HG03460 (cell line): ENCODE results near the gene GJC2.
"Not testable (repeated sequence)": the region's sequence is repeated elsewhere in the genome, so short reads cannot be mapped to it uniquely, and the experiment has no call there.

Experiments used
- ATAC-seq: cut with Tn5 transposase; IDR thresholded peaks from one replicate; pipeline ENCODE4 v1.9.1; 2021; ENCODE audit not compliant: unreplicated experiment

GJC2 gene

GRCh38 chr1:228184152-228184551, 34.4 kb downstream of the GJC2 start:
- no peak for ATAC-seq

GRCh38 chr1:228185641-228185965, 35.9 kb downstream of the GJC2 start:
- no peak for ATAC-seq

- not testable (repeated sequence) for ATAC-seq
Observed at GRCh38 chr1:228188249-228188648, 38.5 kb downstream of the GJC2 start.

GRCh38 chr1:228190182-228190581, 40.5 kb downstream of the GJC2 start:
- no peak for ATAC-seq

- no peak for ATAC-seq
Observed at GRCh38 chr1:228190778-228191177, 41.0 kb downstream of the GJC2 start.

GRCh38 chr1:228194436-228194835, 44.7 kb downstream of the GJC2 start:
- no peak for ATAC-seq

- ATAC-seq = no peak
Observed at GRCh38 chr1:228194921-228195812, 45.4 kb downstream of the GJC2 start.

GRCh38 chr1:228197555-228198147, 47.9 kb downstream of the GJC2 start:
- ATAC-seq = no peak

- no peak for ATAC-seq
Observed at GRCh38 chr1:228198977-228199590, 49.4 kb downstream of the GJC2 start.

- ATAC-seq = no peak
Observed at GRCh38 chr1:228204958-228205357, 55.2 kb downstream of the GJC2 start.

GRCh38 chr1:228205526-228206436, 56.1 kb downstream of the GJC2 start:
- ATAC-seq = no peak

- no peak for ATAC-seq
Observed at GRCh38 chr1:228206582-228207351, 57.0 kb downstream of the GJC2 start.

GRCh38 chr1:228207381-228207810, 57.7 kb downstream of the GJC2 start:
- ATAC-seq = no peak

GRCh38 chr1:228207851-228208821, 58.4 kb downstream of the GJC2 start, which contains the start of gene OBSCN:
Gene OBSCN, plus strand, starts transcription at chr1:228208044. Its CDS starts 3,740 bp downstream, at chr1:228211784.
- no peak for ATAC-seq

GRCh38 chr1:228208831-228209551, 59.3 kb downstream of the GJC2 start:
- no peak for ATAC-seq
